ACC112 (cell line): ENCODE data around the gene ADTRP.

Experiments
- H2AFZ ChIP-seq: fragments of 200-600 bp; sonication (generic); one replicate; pipeline ENCODE4 v1.6.0; 2017; ENCODE audit warnings: antibody characterized with exemption, low read length; ENCODE audit not compliant: unreplicated experiment
- H3K27ac ChIP-seq: fragments of 200-600 bp; sonication (generic); 2 replicates; pipeline ENCODE4 v1.5.1; 2014; ENCODE audit warnings: low read depth, mild to moderate bottlenecking, antibody characterized with exemption, low read length, moderate library complexity
- H3K27me3 ChIP-seq: fragments of 200-600 bp; sonication (generic); 2 replicates; pipeline ENCODE4 v1.6.1; 2014; ENCODE audit warnings: mild to moderate bottlenecking, antibody characterized with exemption, low read length, moderate library complexity, mixed read lengths; ENCODE audit not compliant: insufficient read depth
- H3K36me3 ChIP-seq: fragments of 200-600 bp; sonication (generic); 2 replicates; pipeline ENCODE4 v1.6.1; 2016; ENCODE audit warnings: mild to moderate bottlenecking, antibody characterized with exemption, low read length, moderate library complexity, mixed read lengths; ENCODE audit not compliant: insufficient read depth
- H3K4me1 ChIP-seq: fragments of 200-600 bp; sonication (generic); one replicate; pipeline ENCODE4 v1.6.1; 2016; ENCODE audit warnings: low read length, mixed read lengths; ENCODE audit not compliant: insufficient read depth, unreplicated experiment, control insufficient read depth
- H3K4me3 ChIP-seq: fragments of 200-600 bp; sonication (generic); 2 replicates; pipeline ENCODE4 v1.5.1; 2014; ENCODE audit warnings: mild to moderate bottlenecking, low read depth, low read length
- H3K79me2 ChIP-seq: fragments of 200-600 bp; sonication (generic); one replicate; pipeline ENCODE4 v1.6.0; 2016; ENCODE audit warnings: low read length; ENCODE audit not compliant: control insufficient read depth, unreplicated experiment, insufficient read depth

ADTRP gene

DNA sequence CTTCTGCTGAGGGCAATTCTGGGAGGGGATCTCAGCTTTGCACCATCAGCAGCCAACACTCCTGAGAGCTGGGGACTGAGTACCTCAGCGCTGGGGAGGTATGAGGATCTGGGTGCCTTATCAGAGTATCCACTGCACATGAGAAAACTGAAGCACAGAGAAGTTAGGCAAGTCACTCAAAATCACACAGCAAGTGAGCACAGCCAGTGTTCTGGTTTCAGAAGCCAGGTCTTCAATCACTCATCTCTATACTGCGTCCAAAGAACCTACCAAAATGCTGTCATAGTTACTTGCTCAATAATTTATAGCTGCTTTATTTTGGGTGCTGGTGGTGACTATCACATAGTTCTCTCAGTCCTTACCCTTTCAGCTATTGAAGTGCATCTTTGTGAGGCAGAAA, 5.0 kb downstream of the ADTRP start:
- Histone ChIP-seq H3K36me3 (no peaks in the 10 kb centered on the region), H3K79me2 (no peaks in the 10 kb centered on the region), H3K27ac (no peak overlapping the region), H3K4me1 (peaks cover 45% of the 10 kb centered on the region), H2AFZ (no peak overlapping the region), H3K27me3 (no peaks in the 10 kb centered on the region), H3K4me3 (no peak overlapping the region)

- Histone ChIP-seq H3K36me3 (no peaks in the 10 kb centered on the region), H3K27ac (peak overlapping the region; percentile 99), H3K79me2 (no peaks in the 10 kb centered on the region), H3K4me3 (no peak overlapping the region), H3K4me1 (peaks cover 51% of the 10 kb centered on the region), H2AFZ (peak overlapping the region; percentile 18), H3K27me3 (no peaks in the 10 kb centered on the region)
These were observed 5.6 kb downstream of the ADTRP start for GRCh38 chr6:11773013-11773412.

DNA sequence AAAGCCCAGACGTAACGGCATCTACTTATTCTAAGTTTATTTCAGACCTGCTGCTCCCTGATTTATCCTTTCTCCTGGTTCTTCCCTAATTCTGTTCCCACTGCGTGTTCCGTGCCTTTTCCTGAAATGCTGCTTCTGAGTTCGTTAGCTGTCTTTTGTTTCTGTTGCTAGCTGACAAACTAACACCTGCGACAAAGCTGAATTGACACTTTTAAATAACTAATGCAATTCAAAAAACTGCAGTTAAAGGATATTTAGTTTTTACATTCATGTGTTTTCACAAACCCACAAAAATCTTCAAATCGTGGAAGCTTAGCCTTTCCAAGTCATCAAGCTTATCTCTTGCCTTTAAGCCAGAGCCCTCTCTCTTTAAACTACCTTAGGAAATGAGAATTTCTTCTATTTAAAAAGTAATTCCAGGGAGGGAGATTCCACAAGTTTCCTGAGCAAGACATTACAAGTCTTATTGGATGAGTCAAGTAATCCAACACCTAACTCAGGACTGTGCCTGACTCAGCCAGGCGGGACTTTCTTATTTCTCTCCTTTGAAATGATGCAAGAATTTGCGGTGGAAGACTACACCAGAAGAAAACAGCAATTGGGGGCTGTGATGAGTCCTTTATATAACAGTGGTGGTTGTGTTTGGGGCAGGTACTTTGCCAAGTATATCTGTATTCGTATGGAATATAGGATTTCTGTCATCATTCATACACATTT, 6.3 kb downstream of the ADTRP start:
- peak overlapping the region; percentile 21; the same call in 1 of the 2 replicates for H3K4me3 ChIP-seq
- H3K79me2 ChIP-seq, result no peaks in the 10 kb centered on the region
- peaks cover 59% of the 10 kb centered on the region for H3K4me1 ChIP-seq
- H3K27ac ChIP-seq, result peak overlapping the region; percentile 99
- no peaks in the 10 kb centered on the region for H3K27me3 ChIP-seq
- H2AFZ ChIP-seq, result peak overlapping the region; percentile 18
- no peaks in the 10 kb centered on the region for H3K36me3 ChIP-seq

- Histone ChIP-seq H3K27me3 (no peaks in the 10 kb centered on the region), H2AFZ (peak overlapping the region; percentile 63), H3K79me2 (no peaks in the 10 kb centered on the region), H3K4me1 (peaks cover 65% of the 10 kb centered on the region), H3K36me3 (no peaks in the 10 kb centered on the region), H3K27ac (peak overlapping the region; percentile 99), H3K4me3 (peak overlapping the region; percentile 57)
These were observed 7.0 kb downstream of the ADTRP start for GRCh38 chr6:11771473-11772048.

- peaks cover 70% of the 10 kb centered on the region for H3K4me1 ChIP-seq
- H3K36me3 ChIP-seq, result no peaks in the 10 kb centered on the region
- peak overlapping the region; percentile 57 for H3K4me3 ChIP-seq
- peak overlapping the region; percentile 99 for H3K27ac ChIP-seq
- no peaks in the 10 kb centered on the region for H3K27me3 ChIP-seq
- H3K79me2 ChIP-seq, result no peaks in the 10 kb centered on the region
- peak overlapping the region; percentile 63 for H2AFZ ChIP-seq
These were observed 7.8 kb downstream of the ADTRP start for GRCh38 chr6:11770546-11771466.

DNA sequence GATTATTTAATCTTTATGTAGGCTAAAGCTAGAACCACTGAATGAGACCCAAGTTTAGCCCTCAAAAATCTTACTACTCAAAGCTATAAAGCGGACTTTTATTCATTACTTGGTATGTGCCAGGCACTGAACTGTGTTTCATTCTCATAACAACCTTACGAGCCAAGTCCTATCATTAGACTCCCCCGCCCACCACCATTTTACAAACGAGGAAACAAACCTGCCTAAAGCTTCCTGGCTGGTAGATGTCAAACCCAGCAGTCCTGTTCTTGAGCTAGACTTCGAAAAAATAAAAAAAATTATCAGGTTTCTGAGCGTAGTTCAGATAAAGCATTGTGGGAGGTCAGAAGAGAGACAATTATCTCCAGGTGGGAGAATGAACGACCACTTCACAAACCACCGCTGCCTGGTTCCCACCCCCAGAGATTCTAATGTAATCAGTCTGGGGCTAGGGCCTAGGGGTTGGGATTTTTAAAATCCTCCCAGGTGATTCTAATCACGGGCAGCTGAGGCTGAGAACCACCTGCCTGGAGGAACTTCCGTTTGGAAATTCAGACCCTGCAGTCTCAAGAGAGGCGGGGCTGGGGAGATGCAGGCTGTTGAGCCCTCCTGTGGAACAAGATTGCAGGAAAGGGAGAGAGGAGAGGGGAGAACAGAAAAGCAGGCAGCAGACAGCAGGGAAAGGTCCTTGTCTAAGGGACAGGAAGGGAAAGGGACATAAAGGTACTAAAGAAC, 8.6 kb downstream of the ADTRP start:
- peak overlapping the region; percentile 33; the same call in 1 of the 2 replicates for H3K4me3 ChIP-seq
- no peaks in the 10 kb centered on the region for H3K27me3 ChIP-seq
- peak overlapping the region; percentile 99 for H3K27ac ChIP-seq
- H2AFZ ChIP-seq, result peak overlapping the region; percentile 4
- peaks cover 78% of the 10 kb centered on the region for H3K4me1 ChIP-seq
- no peaks in the 10 kb centered on the region for H3K79me2 ChIP-seq
- H3K36me3 ChIP-seq, result no peaks in the 10 kb centered on the region

- Histone ChIP-seq H3K27ac (peak overlapping the region; percentile 99), H2AFZ (no peak overlapping the region)
These were observed 9.4 kb downstream of the ADTRP start for GRCh38 chr6:11769244-11769643.

DNA sequence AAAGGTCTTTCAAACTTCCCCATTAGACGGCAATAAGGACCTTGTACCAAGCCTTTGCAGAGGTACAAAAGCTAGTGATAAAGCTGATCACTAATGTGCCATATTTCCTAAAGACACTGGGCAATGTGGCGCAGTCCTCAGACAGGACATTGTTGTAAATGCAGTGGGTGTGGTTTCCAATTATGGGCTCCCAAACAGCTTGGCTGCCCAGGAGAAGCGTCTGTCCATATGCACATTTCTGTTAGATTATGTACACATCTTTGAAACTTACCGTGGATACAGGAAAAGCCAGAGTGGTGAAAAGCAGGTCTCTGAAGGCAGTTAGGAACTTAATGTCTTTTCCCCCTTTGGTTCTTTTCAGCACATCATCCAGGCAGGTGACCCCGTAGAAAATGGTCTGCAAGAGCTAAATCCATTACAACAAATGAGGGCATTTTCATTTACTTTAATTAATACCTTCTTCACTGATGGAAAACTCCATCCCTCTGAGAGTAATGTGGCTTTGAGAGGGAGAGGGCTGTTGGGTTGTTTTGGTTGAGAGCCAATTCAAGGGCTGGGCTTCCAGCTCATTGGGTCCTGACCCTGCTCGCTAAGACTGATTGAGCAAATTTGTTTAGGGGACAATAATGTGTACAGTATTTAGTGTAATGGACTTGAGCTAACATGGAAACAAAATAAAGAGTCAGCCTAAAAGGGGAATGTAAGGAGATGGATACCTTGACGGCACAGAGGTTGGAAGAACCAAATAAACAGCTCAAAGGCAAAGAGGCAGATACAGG, 10.4 kb downstream of the ADTRP start:
- peak overlapping the region; percentile 99; the same call in 1 of the 2 replicates for H3K27ac ChIP-seq
- H3K27me3 ChIP-seq, result no peaks in the 10 kb centered on the region
- H3K79me2 ChIP-seq, result no peaks in the 10 kb centered on the region
- H3K4me3 ChIP-seq, result no peak overlapping the region
- H3K36me3 ChIP-seq, result no peaks in the 10 kb centered on the region
- no peak overlapping the region for H2AFZ ChIP-seq
- peaks cover 91% of the 10 kb centered on the region for H3K4me1 ChIP-seq

More at GRCh38 chr6:11769244-11769643, 9.4 kb downstream of the ADTRP start:
- Histone ChIP-seq H3K36me3 (no peaks in the 10 kb centered on the region), H3K27me3 (no peaks in the 10 kb centered on the region), H3K79me2 (no peaks in the 10 kb centered on the region), H3K4me3 (no peak overlapping the region), H3K4me1 (peaks cover 84% of the 10 kb centered on the region)

DNA sequence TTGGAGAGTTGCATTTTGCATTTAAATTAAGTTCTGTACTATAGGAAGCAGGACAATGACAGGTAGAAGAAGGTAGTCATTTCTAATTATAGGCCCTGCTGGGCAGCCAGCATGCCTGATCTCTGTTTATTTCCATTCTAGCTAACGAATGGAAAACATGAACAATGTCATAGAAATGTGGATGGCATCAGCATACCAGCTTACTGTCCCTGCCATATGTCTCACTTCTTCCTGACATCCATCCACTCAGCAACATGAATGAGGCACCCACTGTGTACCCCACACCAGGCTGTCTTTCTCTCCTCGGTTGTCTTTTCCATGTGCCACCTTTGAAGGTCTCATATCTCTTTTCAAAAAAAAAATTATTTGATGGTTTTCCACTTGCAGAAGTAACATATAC, 11.1 kb downstream of the ADTRP start:
- H3K4me1 ChIP-seq, result peaks cover 87% of the 10 kb centered on the region
- no peaks in the 10 kb centered on the region for H3K79me2 ChIP-seq
- no peaks in the 10 kb centered on the region for H3K36me3 ChIP-seq
- no peak overlapping the region for H2AFZ ChIP-seq
- no peaks in the 10 kb centered on the region for H3K27me3 ChIP-seq
- H3K27ac ChIP-seq, result peak overlapping the region; percentile 99
- H3K4me3 ChIP-seq, result no peak overlapping the region
